GM12878 (cell line): Measurements from ENCODE around the gene DYNLL1. TPM values are rescaled to one million over a fixed set of nuclear protein-coding genes. Genes with fewer than 3 reads are reported as not detected.

ENCODE experiments used
- ATAC-seq: fragments of 200-7000 bp; cut with Tn5 transposase; 3 replicates; pipeline ENCODE4 v1.9.1; 2020; ENCODE audit warnings: mild to moderate bottlenecking, moderate library complexity
- BruUV-seq: library from RNA; stranded (reverse); fragments of 400-500 nt; replicated peaks from 2 replicates; lab custom pipeline; 2021; lab: Mats Ljungman, UMichigan
- CTCF ChIA-PET: fragments of 300-600 bp; sonication (Branson Sonifier 250); formaldehyde crosslinking; extraction: SDS; loops from one replicate; lab custom pipeline; 2021; ENCODE audit warnings: inconsistent platforms; lab: Yijun Ruan, JAX
- POLR2A ChIA-PET: fragments of 350-600 bp; formaldehyde crosslinking; extraction: SDS; loops from one replicate; lab custom pipeline; 2021; ENCODE audit warnings: inconsistent platforms; lab: Charles Lee
- RAD21 ChIA-PET: fragments of 300-600 bp; sonication (Branson Sonifier 250); formaldehyde crosslinking; loops from one replicate; lab custom pipeline; 2023; ENCODE audit warnings: antibody characterized with exemption; ENCODE audit not compliant: unreplicated experiment; lab: Charles Lee
- SMC1A ChIA-PET: fragments of 300-600 bp; sonication (Branson Sonifier 250); formaldehyde crosslinking; loops from one replicate; lab custom pipeline; 2023; ENCODE audit not compliant: unreplicated experiment, uncharacterized antibody; lab: Charles Lee
- DNase-seq: peaks from one replicate; pipeline ENCODE4 v3.0.0-alpha.2; 2011; ENCODE audit warnings: low read depth, low spot score
- FAIRE-seq: peaks from 3 replicates; lab custom pipeline; 2011; peaks lifted over from hg19 to GRCh38; lab: Jason Lieb, UNC
- H2AFZ ChIP-seq: 2 replicates; pipeline ENCODE4 v1.6.0; 2011; ENCODE audit warnings: low read depth, low read length, control low read depth; ENCODE audit not compliant: control insufficient read depth
- H3K27ac ChIP-seq: 2 replicates; pipeline ENCODE4 v1.5.1; 2011; ENCODE audit warnings: control low read depth; ENCODE audit not compliant: control insufficient read depth, insufficient read depth
- H3K27me3 ChIP-seq, 2 experiments: replicated peaks in 1 of 2; 2 replicates each; pipeline versions ENCODE4 v1.6.0 to v1.6.1; 2011; ENCODE audit warnings: low read length in 1 of 2; ENCODE audit not compliant: control insufficient read depth in 2 of 2, insufficient read depth in 2 of 2
- H3K36me3 ChIP-seq, 2 experiments: 2 replicates each; pipeline ENCODE4 v1.5.1; 2011; ENCODE audit warnings: low read length in 1 of 2; ENCODE audit not compliant: control insufficient read depth in 2 of 2, insufficient read depth in 2 of 2
- H3K4me1 ChIP-seq: 2 replicates; pipeline ENCODE4 v1.6.1; 2011; ENCODE audit warnings: mild to moderate bottlenecking, low read length, moderate library complexity, mixed read lengths; ENCODE audit not compliant: control insufficient read depth, insufficient read depth
- H3K4me2 ChIP-seq: 2 replicates; pipeline ENCODE4 v1.6.0; 2011; ENCODE audit warnings: control low read depth; ENCODE audit not compliant: control insufficient read depth, insufficient read depth
- H3K4me3 ChIP-seq: fragments of 200-600 bp; sonication (generic); 2 replicates; pipeline ENCODE4 v1.5.1; 2016
- H3K79me2 ChIP-seq: 2 replicates; pipeline ENCODE4 v1.6.0; 2011; ENCODE audit warnings: low read length; ENCODE audit not compliant: control insufficient read depth, insufficient read depth
- H3K9ac ChIP-seq: 2 replicates; pipeline ENCODE4 v1.8.0; 2011; ENCODE audit warnings: low read length, control low read depth, mixed read lengths; ENCODE audit not compliant: control insufficient read depth, insufficient read depth
- H3K9me3 ChIP-seq: replicated peaks from 3 replicates; pipeline ENCODE4 v1.5.1; 2011; ENCODE audit warnings: mild to moderate bottlenecking, low read length; ENCODE audit not compliant: control insufficient read depth, insufficient read depth
- H4K20me1 ChIP-seq: 2 replicates; pipeline ENCODE4 v1.6.0; 2011; ENCODE audit not compliant: control insufficient read depth, insufficient read depth
- BCL11A ChIP-seq: IDR thresholded peaks from 2 replicates; pipeline ENCODE4 v1.6.1; 2011; ENCODE audit warnings: low read depth, low read length
- EED ChIP-seq: sonication (generic); IDR thresholded peaks from 2 replicates; pipeline ENCODE4 v1.6.1; 2016; ENCODE audit warnings: antibody characterized with exemption, low read depth
- IKZF2 ChIP-seq, 2 experiments: fragments of 450-650 bp; IDR thresholded peaks; 2 replicates each; pipeline ENCODE4 v1.6.1; 2017; ENCODE audit warnings: mild to moderate bottlenecking in 2 of 2, moderate library complexity in 2 of 2
- RELA ChIP-seq: fragments of 450-650 bp; IDR thresholded peaks from 2 replicates; pipeline ENCODE4 v1.8.0; 2014; ENCODE audit warnings: borderline replicate concordance; ENCODE audit not compliant: partially characterized antibody
- SPI1 ChIP-seq: IDR thresholded peaks from 2 replicates; pipeline ENCODE4 v1.6.1; 2011; ENCODE audit warnings: low read depth, mild to moderate bottlenecking, low read length, moderate library complexity, borderline replicate concordance; ENCODE audit not compliant: insufficient read depth
- TARDBP ChIP-seq: IDR thresholded peaks from 2 replicates; pipeline ENCODE4 v1.6.1; 2016; ENCODE audit warnings: borderline replicate concordance
- TCF7 ChIP-seq: IDR thresholded peaks from 2 replicates; pipeline ENCODE4 v1.6.1; 2014; ENCODE audit warnings: antibody characterized with exemption, borderline replicate concordance
- WGBS: methylation state at CpG from one replicate; pipeline ENCODE4 v1.1.6; 2016; ENCODE audit warnings: low lambda C conversion rate; ENCODE audit not compliant: insufficient replicate concordance, insufficient coverage; ENCODE audit errors: missing lambda C conversion rate; 5-methylcytosine and 5-hydroxymethylcytosine counted together
- in situ Hi-C: fragments of 300-500 bp; cut with MboI; formaldehyde crosslinking; loops from 9 replicates; pipeline ENCODE4 v1.14.3; 2018; ENCODE audit warnings: mixed read lengths
- intact Hi-C: fragments of 100-400 bp; cut with micrococcal nuclease; formaldehyde crosslinking; loops from one replicate; pipeline ENCODE4 v1.14.2; 2022; ENCODE audit not compliant: unreplicated experiment
- polyA plus RNA-seq, 11 experiments: library from polyadenylated mRNA; depleted of rRNA in 4 of 11; unstranded in 6 of 11; stranded (reverse) in 5 of 11; fragments of >200 nt; fragmentation: Nextera tagmentation in 4 of 11; fragmentation: Illumina TruSeq in 1 of 11; extraction: Ambion mirVana in 4 of 11; extraction: Trizol in 1 of 11; gene quantifications; 1 replicate in 1 of 11; 2 replicates in 10 of 11; pipeline versions ENCODE4 v1.2.1 to v1.2.3, GENCODE V29; 2011 to 2016; ENCODE audit warnings: inconsistent platforms in 2 of 11, missing spikeins in 2 of 11, low read depth in 1 of 11
- total RNA-seq, 4 experiments: library from RNA; depleted of rRNA in 3 of 4; stranded (reverse); fragments of >200 nt in 3 of 4; fragmentation: Illumina TruSeq in 1 of 4; extraction: Trizol in 1 of 4; gene quantifications; 2 replicates each; pipeline versions ENCODE4 v1.2.1 to v1.2.3, GENCODE V29; 2013 to 2021
- TF ChIP-seq, protein P1 (sequence below): IDR thresholded peaks from 2 replicates; pipeline ENCODE4 v1.6.1; 2012; ENCODE audit warnings: low read depth, low read length, improper control_type of control experiment
- TF ChIP-seq, protein P2 (sequence below): fragments of 450-650 bp; IDR thresholded peaks from 2 replicates; pipeline ENCODE4 v1.6.1; 2018; ENCODE audit warnings: borderline replicate concordance, mild to moderate bottlenecking; ENCODE audit not compliant: partially characterized antibody

The DYNLL1 gene
- total and polyA plus RNA-seq, 10 of the 15 experiments (the other 5 are each of a cell fraction or from before 2014, with no cell fraction given), result 239 to 796 (median 379) TPM

- TF ChIP-seq, protein P1, sequence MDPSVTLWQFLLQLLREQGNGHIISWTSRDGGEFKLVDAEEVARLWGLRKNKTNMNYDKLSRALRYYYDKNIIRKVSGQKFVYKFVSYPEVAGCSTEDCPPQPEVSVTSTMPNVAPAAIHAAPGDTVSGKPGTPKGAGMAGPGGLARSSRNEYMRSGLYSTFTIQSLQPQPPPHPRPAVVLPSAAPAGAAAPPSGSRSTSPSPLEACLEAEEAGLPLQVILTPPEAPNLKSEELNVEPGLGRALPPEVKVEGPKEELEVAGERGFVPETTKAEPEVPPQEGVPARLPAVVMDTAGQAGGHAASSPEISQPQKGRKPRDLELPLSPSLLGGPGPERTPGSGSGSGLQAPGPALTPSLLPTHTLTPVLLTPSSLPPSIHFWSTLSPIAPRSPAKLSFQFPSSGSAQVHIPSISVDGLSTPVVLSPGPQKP, result no peak
- TF ChIP-seq BCL11A, result no peak
- TF ChIP-seq, protein P2, sequence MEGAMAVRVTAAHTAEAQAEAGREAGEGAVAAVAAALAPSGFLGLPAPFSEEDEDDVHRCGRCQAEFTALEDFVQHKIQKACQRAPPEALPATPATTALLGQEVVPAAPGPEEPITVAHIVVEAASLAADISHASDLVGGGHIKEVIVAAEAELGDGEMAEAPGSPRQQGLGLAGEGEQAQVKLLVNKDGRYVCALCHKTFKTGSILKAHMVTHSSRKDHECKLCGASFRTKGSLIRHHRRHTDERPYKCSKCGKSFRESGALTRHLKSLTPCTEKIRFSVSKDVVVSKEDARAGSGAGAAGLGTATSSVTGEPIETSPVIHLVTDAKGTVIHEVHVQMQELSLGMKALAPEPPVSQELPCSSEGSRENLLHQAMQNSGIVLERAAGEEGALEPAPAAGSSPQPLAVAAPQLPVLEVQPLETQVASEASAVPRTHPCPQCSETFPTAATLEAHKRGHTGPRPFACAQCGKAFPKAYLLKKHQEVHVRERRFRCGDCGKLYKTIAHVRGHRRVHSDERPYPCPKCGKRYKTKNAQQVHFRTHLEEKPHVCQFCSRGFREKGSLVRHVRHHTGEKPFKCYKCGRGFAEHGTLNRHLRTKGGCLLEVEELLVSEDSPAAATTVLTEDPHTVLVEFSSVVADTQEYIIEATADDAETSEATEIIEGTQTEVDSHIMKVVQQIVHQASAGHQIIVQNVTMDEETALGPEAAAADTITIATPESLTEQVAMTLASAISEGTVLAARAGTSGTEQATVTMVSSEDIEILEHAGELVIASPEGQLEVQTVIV, result no peak
- no peak for TF ChIP-seq TARDBP
- TF ChIP-seq TCF7, result no peak
Measured at GRCh38 chr12:120473807-120474615, 21.9 kb upstream of the DYNLL1 start (continued).

GRCh38 chr12:120474616-120474960, 21.3 kb upstream of the DYNLL1 start:
- Histone ChIP-seq H3K27ac (no peak overlapping the region), H3K9ac (no peak overlapping the region)
- FAIRE-seq, result no peak
- peak; percentile 3; the same call in 1 of the 3 replicates for ATAC-seq
- RAD21 ChIA-PET, result interaction anchor here (0.7 kb wide), 1 partner anchor 22 kb away, joined by 6 read pairs; no protein-coding TSS in a partner anchor
- TF ChIP-seq RELA (no peak), IKZF2 (IDR thresholded peaks at IDR 0.05) (peak; percentile 17 to 35; a peak in 2 of 4 replicates), SPI1 (peak; percentile 68; the same call in 1 of the 2 replicates), EED (peak; percentile 64)
- TF ChIP-seq, all 136 proteins: peak for 3
- 3% methylated on average over 2 of the region's 2 CpGs for WGBS
- intact Hi-C loops (no loop called here), in situ Hi-C loops (no loop called here)
- H3K27me3 ChIP-seq, result no peaks in the 10 kb centered on the region
- H2AFZ ChIP-seq, result no peak overlapping the region
- peaks cover 9% of the 10 kb centered on the region for H3K79me2 ChIP-seq
- no peak for DNase-seq
- ChIA-PET SMC1A (interaction anchor here (1.3 kb wide), 1 partner anchor 9 kb away, joined by 3 read pairs; no protein-coding TSS in a partner anchor), CTCF (interaction anchor here (0.7 to 2.7 kb wide), 8 partner anchors 11 to 157 kb away, joined by 3 to 9 read pairs (median 4); partner anchors contain the start of gene DYNLL1), POLR2A (interaction anchor here (1.0 to 1.3 kb wide), 2 partner anchors 11 to 22 kb away, joined by 4 read pairs; no protein-coding TSS in a partner anchor)
- H3K4me2 ChIP-seq, result no peak overlapping the region
- no TSS peak for BruUV-seq
- H3K4me1 ChIP-seq, result peaks cover 4% of the 10 kb centered on the region; the same call in 1 of the 2 replicates
- no peaks in the 10 kb centered on the region for H3K36me3 ChIP-seq
- no peaks in the 10 kb centered on the region for H3K9me3 ChIP-seq
- H4K20me1 ChIP-seq, result no peaks in the 10 kb centered on the region
- H3K4me3 ChIP-seq, result no peak overlapping the region
